ENCODE results near the gene TREM2. TPM values are rescaled to one million over a fixed set of nuclear protein-coding genes. Genes with fewer than 3 reads are reported as not detected.

The TREM2 gene
- total and polyA plus RNA-seq, 2 experiments from 2014 or later: 2.2 to 2.5 TPM

GRCh38 chr6:41181566-41181965 is 18.6 kb upstream of the TREM2 start:
- Histone ChIP-seq H3K27me3 (peaks cover 11% of the 10 kb centered on the region), H3K36me3 (replicated peaks; ENCODE audit: insufficient read depth, low read depth) (no peaks in the 10 kb centered on the region), H3K9me2 (replicated peaks; ENCODE audit: insufficient read depth) (no peaks in the 10 kb centered on the region), H3K4me2 (no peak overlapping the region), H3K79me2 (no peaks in the 10 kb centered on the region), H3K4me1 (ENCODE audit: insufficient read depth) (no peaks in the 10 kb centered on the region), H4K20me1 (ENCODE audit: insufficient read depth, poor library complexity, severe bottlenecking) (no peaks in the 10 kb centered on the region), H3K4me3 (no peak overlapping the region), H3K9me3 (ENCODE audit: low read depth) (no peaks in the 10 kb centered on the region), H3K27ac (no peak overlapping the region), H2AFZ (no peak overlapping the region)
- no peak for DNase-seq (ENCODE audit: low spot score)
- TF ChIP-seq CTCF (IDR thresholded peaks at IDR 0.05; ENCODE audit: poor library complexity): no peak
- 64% methylated on average over 1 of the region's 1 CpG for WGBS (ENCODE audit: low lambda C conversion rate, missing lambda C conversion rate)

GRCh38 chr6:41179163-41179562 is 16.2 kb upstream of the TREM2 start:
- Histone ChIP-seq H4K20me1 (ENCODE audit: insufficient read depth, poor library complexity, severe bottlenecking) (no peaks in the 10 kb centered on the region), H3K4me2 (no peak overlapping the region), H2AFZ (no peak overlapping the region), H3K9me2 (replicated peaks; ENCODE audit: insufficient read depth) (no peaks in the 10 kb centered on the region), H3K36me3 (replicated peaks; ENCODE audit: insufficient read depth, low read depth) (no peaks in the 10 kb centered on the region), H3K27me3 (peaks cover 19% of the 10 kb centered on the region), H3K27ac (no peak overlapping the region), H3K9me3 (ENCODE audit: low read depth) (no peaks in the 10 kb centered on the region), H3K4me1 (ENCODE audit: insufficient read depth) (no peaks in the 10 kb centered on the region), H3K79me2 (no peaks in the 10 kb centered on the region), H3K4me3 (no peak overlapping the region)
- 80% methylated on average over 4 of the region's 4 CpGs for WGBS (ENCODE audit: low lambda C conversion rate, missing lambda C conversion rate)
- no peak for DNase-seq (ENCODE audit: low spot score)
- TF ChIP-seq CTCF (IDR thresholded peaks at IDR 0.05; ENCODE audit: poor library complexity) (no peak), EZH2phosphoT487 (IDR thresholded peaks at IDR 0.05; ENCODE audit: low read depth, severe bottlenecking, unreplicated experiment) (no peak)

- H3K4me3 ChIP-seq: no peak overlapping the region
- H3K9me3 ChIP-seq (ENCODE audit: low read depth): no peaks in the 10 kb centered on the region
- no peaks in the 10 kb centered on the region for H3K4me1 ChIP-seq (ENCODE audit: insufficient read depth)
- no peaks in the 10 kb centered on the region for H3K9me2 ChIP-seq (replicated peaks; ENCODE audit: insufficient read depth)
- no peak for DNase-seq (ENCODE audit: low spot score)
- TF ChIP-seq EZH2phosphoT487 (IDR thresholded peaks at IDR 0.05; ENCODE audit: low read depth, severe bottlenecking, unreplicated experiment): no peak
- no peak for TF ChIP-seq EZH2 (IDR thresholded peaks at IDR 0.05; ENCODE audit: borderline replicate concordance)
- no peak for TF ChIP-seq CTCF (IDR thresholded peaks at IDR 0.05; ENCODE audit: poor library complexity)
- H2AFZ ChIP-seq: no peak overlapping the region
- H3K79me2 ChIP-seq: no peaks in the 10 kb centered on the region
- H3K27ac ChIP-seq: no peak overlapping the region
- WGBS (ENCODE audit: low lambda C conversion rate, missing lambda C conversion rate): 86% methylated on average over 2 of the region's 2 CpGs
- peaks cover 19% of the 10 kb centered on the region for H3K27me3 ChIP-seq
- H3K4me2 ChIP-seq: no peak overlapping the region
- no peaks in the 10 kb centered on the region for H3K36me3 ChIP-seq (replicated peaks; ENCODE audit: insufficient read depth, low read depth)
- no peaks in the 10 kb centered on the region for H4K20me1 ChIP-seq (ENCODE audit: insufficient read depth, poor library complexity, severe bottlenecking)
Measured at GRCh38 chr6:41177695-41178094, 14.8 kb upstream of the TREM2 start.

- no peak for DNase-seq (ENCODE audit: low spot score)
- no peaks in the 10 kb centered on the region for H3K36me3 ChIP-seq (replicated peaks; ENCODE audit: insufficient read depth, low read depth)
- no peaks in the 10 kb centered on the region for H4K20me1 ChIP-seq (ENCODE audit: insufficient read depth, poor library complexity, severe bottlenecking)
- H3K9me3 ChIP-seq (ENCODE audit: low read depth): no peaks in the 10 kb centered on the region
- H3K27ac ChIP-seq: no peak overlapping the region
- no peaks in the 10 kb centered on the region for H3K9me2 ChIP-seq (replicated peaks; ENCODE audit: insufficient read depth)
- peaks cover 19% of the 10 kb centered on the region for H3K27me3 ChIP-seq
- H3K4me2 ChIP-seq: no peak overlapping the region
- H3K4me3 ChIP-seq: no peak overlapping the region
- H2AFZ ChIP-seq: no peak overlapping the region
- no peaks in the 10 kb centered on the region for H3K4me1 ChIP-seq (ENCODE audit: insufficient read depth)
- H3K79me2 ChIP-seq: no peaks in the 10 kb centered on the region
- 86% methylated on average over 3 of the region's 3 CpGs for WGBS (ENCODE audit: low lambda C conversion rate, missing lambda C conversion rate)
- TF ChIP-seq CTCF (IDR thresholded peaks at IDR 0.05; ENCODE audit: poor library complexity) (no peak), EZH2phosphoT487 (IDR thresholded peaks at IDR 0.05; ENCODE audit: low read depth, severe bottlenecking, unreplicated experiment) (no peak), EZH2 (IDR thresholded peaks at IDR 0.05; ENCODE audit: borderline replicate concordance) (no peak)
Measured at GRCh38 chr6:41177287-41177686, 14.4 kb upstream of the TREM2 start.

All from hepatocyte (in vitro differentiated cells).